Cardiac fibroblast (primary cell): ENCODE results near the gene C1orf167.

ENCODE experiments used
- DNase-seq, 2 donors: peaks; one replicate each; pipeline versions ENCODE4 v3.0.0 to v3.0.0-alpha.2; 2010; ENCODE audit warnings: low read depth in 2 of 2
- H3K4me3 ChIP-seq, 2 donors: replicated peaks in 1 of 2; 1 replicate in 1 of 2; 2 replicates in 1 of 2; pipeline ENCODE4 v1.5.1; 2011; ENCODE audit warnings: low read depth in 2 of 2, low read length in 2 of 2, mild to moderate bottlenecking in 2 of 2, moderate library complexity in 1 of 2
- TF ChIP-seq, protein P1 (sequence below): IDR thresholded peaks from one replicate; pipeline ENCODE4 v1.5.1; 2011; ENCODE audit warnings: low read depth, mild to moderate bottlenecking, low read length, inconsistent platforms

The C1orf167 gene

DNA sequence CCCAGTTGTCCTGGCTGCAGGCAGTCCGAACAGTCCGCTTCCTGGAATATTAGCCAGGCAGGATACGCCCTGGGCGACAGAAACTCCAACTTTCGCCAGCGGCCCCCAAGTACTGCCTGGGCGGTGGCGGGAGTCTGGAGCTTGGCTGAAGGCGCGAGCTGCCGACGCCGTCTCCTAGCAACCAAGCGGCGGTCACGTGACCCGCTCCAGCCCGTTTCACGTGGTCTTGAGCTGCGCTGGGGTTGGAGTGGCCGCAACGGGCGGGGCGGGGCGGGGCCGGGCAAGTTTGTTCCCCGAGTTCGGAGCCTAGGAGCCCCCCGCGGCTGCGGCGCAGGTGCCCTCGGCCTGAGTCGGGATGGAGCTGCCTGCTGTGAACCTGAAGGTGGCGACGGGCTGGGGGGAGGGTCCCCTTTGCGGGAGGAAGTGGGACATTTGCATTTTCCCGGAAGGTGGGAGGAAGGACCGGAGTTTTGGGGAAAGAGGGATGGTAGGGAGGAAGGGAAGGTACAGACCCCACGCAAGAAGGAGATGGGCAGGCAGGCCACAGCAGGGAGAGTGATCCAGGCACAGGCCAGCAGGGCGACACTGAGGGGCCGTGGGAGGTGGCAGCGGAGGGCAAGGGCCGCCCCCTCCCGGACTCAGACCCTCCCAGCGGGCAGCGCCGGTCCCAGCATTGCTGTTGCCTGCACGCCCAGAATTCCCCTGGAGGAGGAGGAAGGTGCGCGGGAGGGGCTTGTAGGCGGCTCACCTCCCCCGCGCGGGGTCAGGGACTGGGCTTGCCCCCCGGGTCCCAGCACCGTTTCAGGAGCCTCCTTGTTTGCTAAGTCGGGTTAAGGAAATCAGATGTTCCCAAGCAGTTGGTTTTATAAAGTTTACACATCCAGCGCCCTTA, 25.9 kb upstream of the C1orf167 start, which contains the start of gene AGTRAP:
Gene AGTRAP, plus strand, starts transcription at position 283 of the 892 bp plus-strand sequence. Its CDS starts 73 bp downstream, at position 356.
- peak; percentile 95 for DNase-seq
- H3K4me3 ChIP-seq: peak within 1 kb of the TSS; percentile 98 to 99
- TF ChIP-seq, protein P1, sequence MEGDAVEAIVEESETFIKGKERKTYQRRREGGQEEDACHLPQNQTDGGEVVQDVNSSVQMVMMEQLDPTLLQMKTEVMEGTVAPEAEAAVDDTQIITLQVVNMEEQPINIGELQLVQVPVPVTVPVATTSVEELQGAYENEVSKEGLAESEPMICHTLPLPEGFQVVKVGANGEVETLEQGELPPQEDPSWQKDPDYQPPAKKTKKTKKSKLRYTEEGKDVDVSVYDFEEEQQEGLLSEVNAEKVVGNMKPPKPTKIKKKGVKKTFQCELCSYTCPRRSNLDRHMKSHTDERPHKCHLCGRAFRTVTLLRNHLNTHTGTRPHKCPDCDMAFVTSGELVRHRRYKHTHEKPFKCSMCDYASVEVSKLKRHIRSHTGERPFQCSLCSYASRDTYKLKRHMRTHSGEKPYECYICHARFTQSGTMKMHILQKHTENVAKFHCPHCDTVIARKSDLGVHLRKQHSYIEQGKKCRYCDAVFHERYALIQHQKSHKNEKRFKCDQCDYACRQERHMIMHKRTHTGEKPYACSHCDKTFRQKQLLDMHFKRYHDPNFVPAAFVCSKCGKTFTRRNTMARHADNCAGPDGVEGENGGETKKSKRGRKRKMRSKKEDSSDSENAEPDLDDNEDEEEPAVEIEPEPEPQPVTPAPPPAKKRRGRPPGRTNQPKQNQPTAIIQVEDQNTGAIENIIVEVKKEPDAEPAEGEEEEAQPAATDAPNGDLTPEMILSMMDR: no peak

DNA sequence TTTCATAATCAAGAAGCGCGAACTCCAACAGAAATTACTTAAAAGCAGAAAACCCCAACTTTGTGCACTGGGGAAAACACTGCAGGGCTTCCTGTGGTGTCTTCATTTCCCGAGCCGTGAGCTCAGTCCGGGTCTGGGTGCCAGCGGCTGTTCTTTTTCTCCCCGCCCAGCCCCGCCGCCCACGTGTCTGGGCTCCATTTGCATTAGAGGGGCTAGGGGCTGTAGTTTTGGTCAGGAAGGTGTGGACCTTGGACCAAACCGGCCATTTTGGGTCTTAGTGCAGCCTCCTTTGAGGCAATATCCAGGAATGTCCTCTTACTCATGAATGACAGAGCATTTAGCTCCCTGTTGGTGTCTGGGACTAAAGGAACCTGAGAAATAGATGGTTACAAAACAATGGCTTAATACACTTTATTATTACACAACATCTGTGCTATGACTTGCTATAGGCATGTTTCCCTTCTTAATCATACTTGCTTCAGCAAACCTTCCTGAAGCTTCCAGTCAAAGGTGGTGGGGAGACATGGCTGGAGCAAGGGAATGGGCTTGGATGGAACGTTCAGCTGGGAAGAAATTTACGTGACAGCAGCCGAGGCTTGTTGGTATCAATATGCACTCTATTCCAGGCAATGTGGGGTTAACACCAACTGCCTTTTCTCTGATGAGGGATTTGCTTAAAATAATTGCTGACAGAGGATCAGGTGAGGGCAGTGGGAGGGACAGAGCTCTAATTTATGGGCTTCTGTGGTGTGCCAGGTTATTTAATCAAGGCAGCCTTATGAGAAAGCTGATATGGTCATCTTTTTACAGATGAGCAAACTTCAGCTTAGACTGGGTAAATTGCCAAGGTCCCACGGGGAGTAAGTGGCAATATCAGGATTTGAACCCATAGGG, 25.0 kb upstream of the C1orf167 start:
- DNase-seq: peak; percentile 82 to 98
- peak overlapping the region; percentile 98 to 99 for H3K4me3 ChIP-seq
- TF ChIP-seq, protein P1: no peak

DNA sequence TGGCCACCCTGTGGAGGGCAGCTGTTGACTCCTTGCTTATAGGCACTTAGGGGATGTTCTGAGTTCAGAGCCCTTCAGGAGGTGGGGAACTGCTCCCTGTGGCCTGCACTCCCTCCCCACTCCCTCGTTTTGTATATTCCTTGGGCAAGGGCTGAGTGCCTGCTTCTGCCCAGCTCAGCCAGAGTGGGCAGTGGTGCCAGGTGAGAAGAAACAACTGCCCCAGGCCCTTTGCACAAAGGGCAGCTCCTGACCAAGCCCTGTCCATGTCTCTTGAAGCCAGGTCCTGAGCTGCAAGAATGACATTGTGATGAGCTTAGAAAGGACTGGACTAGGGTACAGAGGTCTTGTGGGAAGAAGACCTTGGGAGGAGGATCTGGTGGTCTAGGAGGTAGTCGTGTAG, 23.9 kb upstream of the C1orf167 start:
- TF ChIP-seq, protein P1: no peak
- DNase-seq: no peak
- no peak overlapping the region for H3K4me3 ChIP-seq

DNA sequence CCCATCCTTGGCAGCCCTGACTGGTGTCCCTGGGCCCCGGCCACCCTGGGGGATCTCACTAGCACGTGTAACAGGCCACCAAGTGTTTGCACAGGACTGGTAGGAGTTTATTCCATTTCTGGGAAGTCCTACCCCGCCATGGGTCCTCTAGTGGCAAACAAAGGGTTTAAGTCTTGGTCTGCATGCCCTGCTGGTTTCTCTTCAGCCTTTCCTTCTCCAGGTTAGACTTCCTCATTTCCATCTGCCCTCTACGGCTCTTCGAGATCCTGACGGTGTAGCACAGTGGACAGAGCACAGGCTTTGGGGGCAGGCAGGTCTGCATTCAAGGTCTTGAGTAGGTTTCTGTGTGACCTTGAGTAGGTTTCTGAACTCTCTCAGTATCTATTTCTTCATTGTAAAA, 23.2 kb upstream of the C1orf167 start:
- no peak for DNase-seq
- TF ChIP-seq, protein P1: no peak
- no peak overlapping the region for H3K4me3 ChIP-seq

DNA sequence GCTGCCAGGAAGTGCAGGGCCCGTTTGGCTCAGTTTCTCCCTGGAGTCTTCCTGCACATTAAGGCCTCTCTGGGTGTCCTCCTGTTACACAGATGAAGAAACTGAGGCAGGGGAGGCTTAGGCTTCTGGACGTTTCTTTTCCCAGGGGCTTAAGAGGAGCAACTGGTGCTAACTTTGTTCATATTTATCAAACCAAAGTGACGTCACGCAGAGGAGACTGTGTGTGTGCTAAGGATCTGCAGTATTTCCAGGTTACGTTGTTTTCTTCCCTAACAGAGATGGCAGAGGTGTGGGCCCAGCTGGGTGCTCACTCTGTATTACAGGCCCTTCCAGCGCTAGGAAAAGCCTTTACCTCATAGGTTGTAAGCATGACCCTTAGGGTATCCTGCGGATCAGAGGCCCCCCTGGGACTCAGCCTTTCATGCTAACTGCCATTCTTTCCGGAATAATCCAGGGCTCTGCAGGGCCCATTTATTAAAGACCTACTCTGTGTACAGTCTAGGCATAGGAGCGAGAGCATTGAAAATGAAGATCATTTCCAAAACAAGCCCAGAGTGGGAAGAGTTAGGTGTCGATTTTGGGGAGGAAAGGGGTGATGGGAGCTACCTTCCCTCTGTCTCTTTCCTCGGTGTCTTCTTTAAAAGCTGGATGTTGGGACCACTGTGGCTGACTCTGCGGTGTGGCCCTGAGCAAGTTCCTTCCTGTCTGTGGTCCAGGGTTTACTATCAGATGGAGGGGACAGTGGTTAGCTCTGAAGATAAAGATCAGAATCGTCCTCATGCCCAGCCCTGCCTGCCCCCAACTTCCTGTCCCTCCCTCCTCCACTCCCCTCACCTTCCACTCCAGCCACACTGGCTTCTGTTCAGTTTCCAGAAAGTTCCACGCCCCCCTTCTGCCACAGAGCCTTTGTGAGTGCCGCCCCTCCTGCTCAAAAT, 21.5 kb upstream of the C1orf167 start:
- DNase-seq: no peak
- no peak overlapping the region for H3K4me3 ChIP-seq
- TF ChIP-seq, protein P1: no peak

DNA sequence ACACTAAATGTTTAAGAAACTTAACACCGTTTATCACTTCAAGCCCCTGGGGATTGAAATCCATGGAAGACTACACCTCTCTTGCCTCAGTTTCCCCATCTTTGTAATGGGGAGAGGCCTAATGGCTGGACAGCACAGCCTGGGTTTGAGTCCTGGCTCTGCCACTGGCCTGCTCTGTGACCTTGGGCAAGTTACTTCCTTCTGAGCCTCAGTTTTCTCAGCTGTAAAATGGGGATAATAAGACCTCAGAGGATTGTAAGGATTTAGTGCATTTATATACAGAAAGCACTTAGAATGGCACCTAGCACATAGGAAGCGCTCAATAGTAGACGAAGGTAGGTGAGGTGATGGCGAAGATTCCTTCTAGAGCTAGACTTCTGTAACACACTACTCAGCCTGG, 20.5 kb upstream of the C1orf167 start:
- TF ChIP-seq, protein P1: no peak
- DNase-seq: no peak
- H3K4me3 ChIP-seq: no peak overlapping the region
